Ascending aorta (tissue), 2 donors: Measurements from ENCODE around the gene NHLH1. TPM values are rescaled to one million over a fixed set of nuclear protein-coding genes. Genes with fewer than 3 reads are reported as not detected.
A peak's percentile ranks its signal among the peaks of the same experiment; 100 is the strongest.

Source experiments
- DNase-seq, 2 donors: peaks; one replicate each; pipeline ENCODE4 v3.0.0-alpha.2; 2019; ENCODE audit warnings: low spot score in 2 of 2
- H3K27ac ChIP-seq, 2 donors: fragments of 200-600 bp; sonication (generic); one replicate each; pipeline ENCODE4 v1.5.1; 2016 to 2017; ENCODE audit warnings: mild to moderate bottlenecking in 1 of 2
- H3K27me3 ChIP-seq: fragments of 200-600 bp; sonication (generic); one replicate; pipeline ENCODE4 v1.5.1; 2017
- H3K36me3 ChIP-seq, 2 donors: fragments of 200-600 bp; sonication (generic); one replicate each; pipeline ENCODE4 v1.5.1; 2016
- H3K4me1 ChIP-seq, 2 donors: fragments of 200-600 bp; sonication (generic); one replicate each; pipeline ENCODE4 v1.5.1; 2016 to 2017; ENCODE audit warnings: mild to moderate bottlenecking in 1 of 2
- H3K4me3 ChIP-seq, 2 donors: fragments of 200-600 bp; sonication (generic); one replicate each; pipeline ENCODE4 v1.5.1; 2016 to 2017; ENCODE audit warnings: mild to moderate bottlenecking in 1 of 2
- H3K9me3 ChIP-seq, 2 donors: fragments of 200-600 bp; sonication (generic); one replicate each; pipeline ENCODE4 v1.5.1; 2016
- intact Hi-C: fragments of 100-400 bp; cut with DNase I; formaldehyde crosslinking; loops from one replicate; pipeline ENCODE4 v1.15.1; 2023
- total RNA-seq: library from RNA; depleted of rRNA; stranded (reverse); fragments of >200 nt; gene quantifications from one replicate; pipeline ENCODE4 v1.1.0, GENCODE V29; 2016
- TF ChIP-seq, protein P1 (sequence below), 3 experiments: fragments of 200-600 bp in 2 of 3; fragments of 450-650 bp in 1 of 3; sonication (generic) in 2 of 3; IDR thresholded peaks; one replicate each; pipeline ENCODE4 v1.5.1; 2016 to 2019; ENCODE audit warnings: antibody characterized with exemption in 3 of 3, mild to moderate bottlenecking in 1 of 3, moderate library complexity in 1 of 3

The NHLH1 gene
- total RNA-seq, 1 donor from 2014 or later, result not detected

DNA sequence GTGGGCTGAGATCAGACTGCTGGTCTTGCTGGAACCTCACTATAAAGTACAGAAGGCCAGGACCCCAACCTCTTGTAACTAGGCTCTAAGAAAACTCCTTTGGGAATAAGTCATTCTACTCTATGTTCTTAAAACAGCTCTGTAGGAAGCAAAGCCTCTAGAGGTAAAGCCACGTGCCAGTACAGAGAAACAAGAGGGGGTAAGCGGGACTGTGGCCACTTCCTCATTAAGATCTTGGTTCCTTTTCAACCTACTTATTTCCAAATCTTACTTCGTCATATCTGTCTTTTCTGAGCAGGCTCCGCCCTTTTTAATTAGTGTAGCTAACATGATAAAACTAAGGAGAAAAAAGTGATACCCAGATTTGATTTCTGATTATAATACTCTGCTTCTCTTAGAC is 19.9 kb upstream of the NHLH1 start:
- no peaks in the 10 kb centered on the region for H3K9me3 ChIP-seq
- no peak overlapping the region for H3K4me3 ChIP-seq
- H3K27ac ChIP-seq, result no peak overlapping the region
- intact Hi-C loops, result loop anchor here (10.0 kb wide), 1 partner anchor 808 kb away; the partner anchor contains the start of genes UFC1 and USP21
- TF ChIP-seq, protein P1, sequence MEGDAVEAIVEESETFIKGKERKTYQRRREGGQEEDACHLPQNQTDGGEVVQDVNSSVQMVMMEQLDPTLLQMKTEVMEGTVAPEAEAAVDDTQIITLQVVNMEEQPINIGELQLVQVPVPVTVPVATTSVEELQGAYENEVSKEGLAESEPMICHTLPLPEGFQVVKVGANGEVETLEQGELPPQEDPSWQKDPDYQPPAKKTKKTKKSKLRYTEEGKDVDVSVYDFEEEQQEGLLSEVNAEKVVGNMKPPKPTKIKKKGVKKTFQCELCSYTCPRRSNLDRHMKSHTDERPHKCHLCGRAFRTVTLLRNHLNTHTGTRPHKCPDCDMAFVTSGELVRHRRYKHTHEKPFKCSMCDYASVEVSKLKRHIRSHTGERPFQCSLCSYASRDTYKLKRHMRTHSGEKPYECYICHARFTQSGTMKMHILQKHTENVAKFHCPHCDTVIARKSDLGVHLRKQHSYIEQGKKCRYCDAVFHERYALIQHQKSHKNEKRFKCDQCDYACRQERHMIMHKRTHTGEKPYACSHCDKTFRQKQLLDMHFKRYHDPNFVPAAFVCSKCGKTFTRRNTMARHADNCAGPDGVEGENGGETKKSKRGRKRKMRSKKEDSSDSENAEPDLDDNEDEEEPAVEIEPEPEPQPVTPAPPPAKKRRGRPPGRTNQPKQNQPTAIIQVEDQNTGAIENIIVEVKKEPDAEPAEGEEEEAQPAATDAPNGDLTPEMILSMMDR (IDR thresholded peaks at IDR 0.05), result no peak
- H3K27me3 ChIP-seq, result no peaks in the 10 kb centered on the region
- DNase-seq, result no peak
- peaks cover 0 to 3% of the 10 kb centered on the region in 2 donors for H3K4me1 ChIP-seq
- H3K36me3 ChIP-seq, result peaks cover 32 to 57% of the 10 kb centered on the region in 2 donors

DNA sequence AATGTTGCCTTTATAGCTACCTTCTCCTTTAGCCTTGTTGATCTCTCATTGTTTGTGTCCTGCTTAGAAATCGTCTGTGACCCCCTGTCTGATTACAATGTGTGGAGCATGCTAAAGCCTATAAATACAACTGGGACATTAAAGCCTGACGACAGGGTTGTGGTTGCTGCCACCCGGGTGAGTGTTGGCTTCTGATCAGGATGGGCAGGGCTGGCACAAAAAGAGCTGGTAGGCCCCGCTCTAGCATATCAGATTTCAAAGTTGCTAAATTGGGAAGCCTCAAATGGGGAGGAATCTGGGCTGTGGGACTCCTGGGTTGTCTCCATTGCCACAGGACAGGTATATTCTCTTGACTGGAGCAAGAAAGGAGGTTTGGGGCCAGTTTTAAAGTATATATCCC is 15.2 kb upstream of the NHLH1 start:
- Histone ChIP-seq H3K9me3 (no peaks in the 10 kb centered on the region), H3K36me3 (peaks cover 77 to 94% of the 10 kb centered on the region in 2 donors), H3K4me1 (no peaks in the 10 kb centered on the region), H3K27me3 (no peaks in the 10 kb centered on the region), H3K4me3 (no peak overlapping the region), H3K27ac (no peak overlapping the region)
- TF ChIP-seq, protein P1 (IDR thresholded peaks at IDR 0.05), result no peak
- no peak for DNase-seq
- intact Hi-C loops, result no loop called here

DNA sequence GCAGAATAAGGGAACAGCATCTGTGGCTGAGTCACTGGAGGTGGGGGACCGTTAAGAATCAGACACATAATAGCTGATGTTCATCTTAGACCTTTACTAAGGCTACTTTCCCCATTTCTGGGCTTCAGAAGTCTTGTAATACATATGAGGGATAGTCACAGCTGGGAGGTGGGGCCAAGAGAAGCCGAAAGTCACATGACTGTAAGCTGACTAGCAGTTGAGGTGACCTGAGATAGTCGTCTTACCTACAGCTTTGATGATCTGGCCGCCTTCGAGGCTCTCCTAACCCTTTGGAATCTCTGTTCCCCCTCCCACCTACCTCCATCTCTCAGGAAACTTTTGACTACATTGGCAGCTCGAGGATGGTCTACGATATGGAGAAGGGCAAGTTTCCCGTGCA is 14.3 kb upstream of the NHLH1 start:
- Histone ChIP-seq H3K36me3 (peaks cover 86 to 99% of the 10 kb centered on the region in 2 donors), H3K27ac (no peak overlapping the region)

DNA sequence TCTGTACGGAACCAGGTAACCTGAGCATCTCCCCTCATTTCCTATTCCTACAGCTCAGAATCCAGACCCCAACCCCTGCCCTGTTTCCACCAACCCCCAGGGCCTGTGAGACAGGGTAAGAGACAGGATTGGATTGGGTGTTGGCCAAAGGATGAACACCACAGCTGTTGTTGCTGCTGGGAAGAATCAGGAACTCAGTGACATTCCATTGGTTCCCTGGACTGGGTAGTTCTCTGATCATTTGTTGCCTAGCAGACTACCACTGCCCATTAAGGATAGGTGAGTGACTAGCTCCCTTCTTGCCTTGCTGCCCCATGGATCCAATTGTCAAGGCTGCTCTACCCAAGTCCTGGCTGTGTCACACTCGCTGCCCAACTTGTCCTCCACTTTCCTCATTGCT is 13.6 kb upstream of the NHLH1 start:
- no peaks in the 10 kb centered on the region for H3K4me1 ChIP-seq
- no peaks in the 10 kb centered on the region for H3K27me3 ChIP-seq
- TF ChIP-seq, protein P1 (IDR thresholded peaks at IDR 0.05), result no peak
- no peaks in the 10 kb centered on the region for H3K9me3 ChIP-seq
- no peak for DNase-seq
- intact Hi-C loops, result no loop called here
- H3K27ac ChIP-seq, result no peak overlapping the region
- H3K36me3 ChIP-seq, result peaks cover 92 to 99% of the 10 kb centered on the region in 2 donors
- H3K4me3 ChIP-seq, result no peak overlapping the region

More for the DNA sequence above, 14.3 kb upstream of the NHLH1 start:
- intact Hi-C loops, result no loop called here
- no peaks in the 10 kb centered on the region for H3K4me1 ChIP-seq
- H3K4me3 ChIP-seq, result no peak overlapping the region
- no peak for DNase-seq
- TF ChIP-seq, protein P1 (IDR thresholded peaks at IDR 0.05), result no peak
- no peaks in the 10 kb centered on the region for H3K27me3 ChIP-seq
- no peaks in the 10 kb centered on the region for H3K9me3 ChIP-seq

GRCh38 chr1:160354388-160354985 is 12.4 kb upstream of the NHLH1 start:
- no peaks in the 10 kb centered on the region for H3K4me1 ChIP-seq
- H3K4me3 ChIP-seq, result no peak overlapping the region
- H3K9me3 ChIP-seq, result no peaks in the 10 kb centered on the region
- no peak overlapping the region for H3K27ac ChIP-seq
- TF ChIP-seq, protein P1 (IDR thresholded peaks at IDR 0.05), result peak in 1 of 3 experiments; percentile 8
- H3K27me3 ChIP-seq, result no peaks in the 10 kb centered on the region
- DNase-seq, result no peak
- peaks cover 90 to 98% of the 10 kb centered on the region in 2 donors for H3K36me3 ChIP-seq
- intact Hi-C loops, result no loop called here
